IPS-20b (cell line): ENCODE data around the gene TOP2A.

Experiments used
- H3K27ac ChIP-seq: one replicate; pipeline ENCODE4 v1.5.1; 2013; ENCODE audit warnings: low read length
- H3K27me3 ChIP-seq: 2 replicates; pipeline ENCODE4 v1.6.1; 2013; ENCODE audit warnings: mild to moderate bottlenecking, low read length, inconsistent platforms; ENCODE audit not compliant: insufficient read depth
- H3K36me3 ChIP-seq: 2 replicates; pipeline ENCODE4 v1.6.1; 2013; ENCODE audit warnings: low read depth, mild to moderate bottlenecking, inconsistent platforms, low read length, moderate library complexity; ENCODE audit not compliant: insufficient read depth
- H3K4me1 ChIP-seq: 2 replicates; pipeline ENCODE4 v1.6.1; 2013; ENCODE audit warnings: mild to moderate bottlenecking, control low read depth, inconsistent platforms, low read length, moderate library complexity; ENCODE audit not compliant: insufficient read depth
- H3K4me3 ChIP-seq: 2 replicates; pipeline ENCODE4 v1.5.1; 2013; ENCODE audit warnings: mild to moderate bottlenecking, low read length, inconsistent platforms
- H3K9ac ChIP-seq: 2 replicates; pipeline ENCODE4 v1.6.1; 2013; ENCODE audit warnings: low read depth, mild to moderate bottlenecking, inconsistent platforms, low read length, moderate library complexity
- H3K9me3 ChIP-seq: 2 replicates; pipeline ENCODE4 v1.6.1; 2013; ENCODE audit warnings: mild to moderate bottlenecking, low read depth, low read length, inconsistent platforms; ENCODE audit not compliant: insufficient read depth

The TOP2A gene

DNA sequence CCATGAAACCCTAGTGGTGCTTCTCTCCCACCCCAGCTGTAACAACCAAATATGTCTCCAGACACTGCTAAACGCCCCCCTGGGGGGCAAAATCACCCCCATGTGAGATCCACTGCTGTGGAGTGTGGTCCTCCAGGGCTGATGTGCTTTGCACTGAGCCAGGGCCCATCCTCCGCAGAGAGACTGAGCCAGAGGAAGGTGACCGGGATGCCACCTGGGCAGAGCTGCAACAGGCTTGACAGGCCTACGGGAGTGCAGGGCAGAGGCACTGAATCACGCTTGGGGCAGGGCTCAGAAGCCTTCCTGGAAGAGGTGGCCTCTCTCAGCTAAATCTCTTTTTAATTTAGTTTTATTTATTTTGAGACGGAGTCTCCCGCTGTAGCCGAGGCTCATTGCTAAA is 57.6 kb downstream of the TOP2A start:
- H3K9ac ChIP-seq: no peak overlapping the region
- H3K27me3 ChIP-seq: peaks cover 43% of the 10 kb centered on the region
- no peak overlapping the region for H3K27ac ChIP-seq
- no peak overlapping the region for H3K4me3 ChIP-seq
- peaks cover 2% of the 10 kb centered on the region; the same call in 1 of the 2 replicates for H3K36me3 ChIP-seq
- H3K4me1 ChIP-seq: peaks cover 13% of the 10 kb centered on the region
- H3K9me3 ChIP-seq: no peaks in the 10 kb centered on the region

GRCh38 chr17:40358323-40359038 is 59.2 kb downstream of the TOP2A start:
- H3K27ac ChIP-seq: no peak overlapping the region
- H3K4me1 ChIP-seq: peaks cover 15% of the 10 kb centered on the region

GRCh38 chr17:40356990-40357881 is 60.5 kb downstream of the TOP2A start:
- Histone ChIP-seq H3K9ac (no peak overlapping the region), H3K4me3 (no peak overlapping the region), H3K27ac (no peak overlapping the region), H3K4me1 (peaks cover 17% of the 10 kb centered on the region), H3K9me3 (no peaks in the 10 kb centered on the region), H3K36me3 (peaks cover 13% of the 10 kb centered on the region), H3K27me3 (peaks cover 17% of the 10 kb centered on the region)

More at GRCh38 chr17:40358323-40359038, 59.2 kb downstream of the TOP2A start:
- H3K4me3 ChIP-seq: peak overlapping the region; percentile 27; the same call in 1 of the 2 replicates
- peaks cover 2% of the 10 kb centered on the region; the same call in 1 of the 2 replicates for H3K36me3 ChIP-seq
- peaks cover 29% of the 10 kb centered on the region for H3K27me3 ChIP-seq
- no peak overlapping the region for H3K9ac ChIP-seq
- no peaks in the 10 kb centered on the region for H3K9me3 ChIP-seq

- peaks cover 17% of the 10 kb centered on the region for H3K36me3 ChIP-seq
- H3K27ac ChIP-seq: no peak overlapping the region
- H3K27me3 ChIP-seq: peaks cover 7% of the 10 kb centered on the region
- peaks cover 15% of the 10 kb centered on the region for H3K4me1 ChIP-seq
- H3K9me3 ChIP-seq: no peaks in the 10 kb centered on the region
- no peak overlapping the region for H3K9ac ChIP-seq
- H3K4me3 ChIP-seq: no peak overlapping the region
These were observed 61.6 kb downstream of the TOP2A start for GRCh38 chr17:40355804-40356758.

DNA sequence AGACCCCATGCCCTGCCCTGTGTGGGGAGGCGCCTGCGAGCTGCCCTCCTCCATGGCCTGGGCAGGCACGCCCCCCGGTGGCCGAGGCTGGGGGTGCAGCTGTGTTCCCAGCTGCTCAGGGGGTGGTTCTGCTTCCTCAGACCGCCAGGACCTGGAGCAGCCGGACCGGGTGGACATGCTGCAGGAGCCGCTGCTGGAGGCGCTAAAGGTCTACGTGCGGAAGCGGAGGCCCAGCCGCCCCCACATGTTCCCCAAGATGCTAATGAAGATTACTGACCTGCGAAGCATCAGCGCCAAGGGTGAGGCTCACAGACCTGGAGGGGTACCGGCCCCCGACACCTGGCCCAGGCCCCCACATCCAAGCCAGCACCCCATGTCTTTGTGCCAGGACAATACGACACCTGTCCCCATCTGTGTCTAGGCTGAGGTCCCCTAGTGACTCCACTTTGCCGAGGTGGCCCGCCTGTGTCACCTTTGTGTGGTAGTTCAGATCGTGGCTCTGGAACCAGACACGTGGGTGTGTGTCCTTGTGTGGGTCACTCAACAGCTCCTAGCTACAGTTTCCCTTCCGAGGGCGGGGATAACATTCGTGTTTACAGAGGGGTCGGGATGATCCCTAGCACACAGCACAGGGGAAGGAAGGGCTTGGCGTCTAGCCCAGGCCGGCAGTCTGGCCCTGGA is 62.4 kb downstream of the TOP2A start:
- H3K36me3 ChIP-seq: peaks cover 17% of the 10 kb centered on the region
- no peak overlapping the region for H3K27ac ChIP-seq
- H3K27me3 ChIP-seq: peaks cover 1% of the 10 kb centered on the region
- H3K4me1 ChIP-seq: peaks cover 13% of the 10 kb centered on the region
- no peak overlapping the region for H3K9ac ChIP-seq
- no peaks in the 10 kb centered on the region for H3K9me3 ChIP-seq
- no peak overlapping the region for H3K4me3 ChIP-seq

- Histone ChIP-seq H3K4me1 (peaks cover 13% of the 10 kb centered on the region), H3K4me3 (no peak overlapping the region), H3K36me3 (peaks cover 23% of the 10 kb centered on the region), H3K27me3 (peaks cover 9% of the 10 kb centered on the region), H3K9me3 (no peaks in the 10 kb centered on the region), H3K27ac (no peak overlapping the region), H3K9ac (no peak overlapping the region)
These were observed 63.2 kb downstream of the TOP2A start for GRCh38 chr17:40354221-40355122.

- peaks cover 17% of the 10 kb centered on the region for H3K4me1 ChIP-seq
- no peak overlapping the region for H3K4me3 ChIP-seq
- peaks cover 23% of the 10 kb centered on the region for H3K36me3 ChIP-seq
- no peaks in the 10 kb centered on the region for H3K9me3 ChIP-seq
- H3K9ac ChIP-seq: no peak overlapping the region
- H3K27me3 ChIP-seq: peaks cover 23% of the 10 kb centered on the region
- no peak overlapping the region for H3K27ac ChIP-seq
These were observed 64.8 kb downstream of the TOP2A start for GRCh38 chr17:40352779-40353394.

- peaks cover 23% of the 10 kb centered on the region for H3K36me3 ChIP-seq
- H3K4me1 ChIP-seq: peaks cover 21% of the 10 kb centered on the region
These were observed 65.4 kb downstream of the TOP2A start for GRCh38 chr17:40352237-40352778.

DNA sequence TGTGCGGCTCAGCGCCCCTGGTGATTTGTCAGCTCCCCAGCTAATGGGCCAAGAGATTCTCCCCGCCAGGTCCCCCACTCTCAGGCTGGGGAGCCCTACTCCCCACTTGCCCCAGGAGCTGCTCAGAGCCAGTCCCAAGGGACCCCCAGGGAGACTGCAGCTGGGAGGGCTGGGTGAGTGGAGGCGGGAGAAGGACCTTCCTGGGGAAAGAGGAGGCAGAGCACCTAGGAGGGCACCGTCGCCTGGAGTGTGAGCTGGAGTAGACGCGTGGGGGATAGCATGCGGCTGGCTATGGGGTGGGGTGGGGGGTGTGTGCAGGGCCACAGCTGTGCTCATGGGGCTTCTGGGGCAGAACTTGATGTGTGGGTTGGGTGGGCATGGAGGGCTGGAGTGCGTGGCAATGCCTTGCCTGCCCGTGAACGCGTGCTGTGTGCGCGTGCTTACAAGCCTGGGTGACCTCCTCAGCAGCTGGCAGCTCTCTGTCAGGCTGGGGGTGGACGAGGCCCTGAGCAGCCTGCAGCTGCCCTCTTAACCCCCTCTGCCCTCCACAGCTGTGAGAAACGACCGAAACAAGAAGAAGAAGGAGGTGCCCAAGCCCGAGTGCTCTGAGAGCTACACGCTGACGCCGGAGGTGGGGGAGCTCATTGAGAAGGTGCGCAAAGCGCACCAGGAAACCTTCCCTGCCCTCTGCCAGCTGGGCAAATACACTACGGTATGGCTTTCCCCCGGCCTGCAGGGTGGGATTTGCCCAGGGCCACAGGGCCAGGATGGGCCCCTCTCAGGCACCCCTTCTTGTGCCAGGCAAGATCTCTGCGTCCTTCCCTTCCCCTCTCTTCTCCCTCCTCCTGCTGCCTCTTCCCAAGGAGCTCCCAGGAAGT is 66.1 kb downstream of the TOP2A start:
- Histone ChIP-seq H3K4me3 (no peak overlapping the region), H3K36me3 (peaks cover 23% of the 10 kb centered on the region), H3K9me3 (no peaks in the 10 kb centered on the region), H3K27me3 (peaks cover 33% of the 10 kb centered on the region), H3K4me1 (peaks cover 28% of the 10 kb centered on the region), H3K27ac (no peak overlapping the region), H3K9ac (no peak overlapping the region)

More at GRCh38 chr17:40352237-40352778, 65.4 kb downstream of the TOP2A start:
- H3K27ac ChIP-seq: no peak overlapping the region
- no peak overlapping the region for H3K4me3 ChIP-seq
- H3K27me3 ChIP-seq: peaks cover 26% of the 10 kb centered on the region
- no peak overlapping the region for H3K9ac ChIP-seq
- no peaks in the 10 kb centered on the region for H3K9me3 ChIP-seq
